GM19463 (cell line): ENCODE measurements around the gene MAMDC4.
"Not testable (repeated sequence)": the region's sequence is repeated elsewhere in the genome, so short reads cannot be mapped to it uniquely, and the experiment has no call there.

Experiments
- ATAC-seq: cut with Tn5 transposase; IDR thresholded peaks from one replicate; pipeline ENCODE4 v1.9.1; 2021; ENCODE audit warnings: mild to moderate bottlenecking, moderate library complexity; ENCODE audit not compliant: unreplicated experiment

The MAMDC4 gene

GRCh38 chr9:136860933-136861873, 9.1 kb downstream of the MAMDC4 start:
- no peak for ATAC-seq

- ATAC-seq = no peak
Observed at GRCh38 chr9:136861874-136862457, 9.8 kb downstream of the MAMDC4 start.

GRCh38 chr9:136862849-136863622, 10.9 kb downstream of the MAMDC4 start:
- no peak for ATAC-seq

- no peak for ATAC-seq
Observed at GRCh38 chr9:136863623-136864273, 11.6 kb downstream of the MAMDC4 start.

- ATAC-seq = no peak
Observed at GRCh38 chr9:136865041-136865767, 13.1 kb downstream of the MAMDC4 start.

GRCh38 chr9:136865768-136866103, 13.6 kb downstream of the MAMDC4 start:
- peak; percentile 22 for ATAC-seq

GRCh38 chr9:136866898-136867421, 14.8 kb downstream of the MAMDC4 start:
- ATAC-seq = not testable (repeated sequence)

- ATAC-seq = no peak
Observed at GRCh38 chr9:136867480-136867879, 15.3 kb downstream of the MAMDC4 start.

GRCh38 chr9:136867917-136868316, 15.8 kb downstream of the MAMDC4 start:
- ATAC-seq = no peak

GRCh38 chr9:136868644-136869043, 16.5 kb downstream of the MAMDC4 start:
- ATAC-seq = no peak

- ATAC-seq = not testable (repeated sequence)
Observed at GRCh38 chr9:136869611-136870010, 17.5 kb downstream of the MAMDC4 start.

- no peak for ATAC-seq
Observed at GRCh38 chr9:136875155-136875554, 23.0 kb downstream of the MAMDC4 start.

GRCh38 chr9:136876476-136876875, 24.3 kb downstream of the MAMDC4 start:
- no peak for ATAC-seq

GRCh38 chr9:136880651-136881050, 28.5 kb downstream of the MAMDC4 start:
- ATAC-seq = no peak

GRCh38 chr9:136881691-136882108, 29.6 kb downstream of the MAMDC4 start:
- peak; percentile 27 for ATAC-seq

- ATAC-seq = peak; percentile 32
Observed at GRCh38 chr9:136882109-136882946, 30.2 kb downstream of the MAMDC4 start.

- ATAC-seq = not testable (repeated sequence)
Observed at GRCh38 chr9:136882947-136883283, 30.8 kb downstream of the MAMDC4 start.

GRCh38 chr9:136883670-136884069, 31.5 kb downstream of the MAMDC4 start:
- ATAC-seq = not testable (repeated sequence)

- peak; percentile 82 for ATAC-seq
Observed at GRCh38 chr9:136885950-136886578, 33.9 kb downstream of the MAMDC4 start, which contains the start of gene TRAF2. Gene TRAF2 (plus strand): TSS chr9:136886516. CDS start chr9:136898741, 12,225 bp downstream.
